Measurements from ENCODE around the gene AGAP1.

- TF ChIP-seq EP300 (IDR thresholded peaks at IDR 0.05) = no peak
- TF ChIP-seq POLR2A (IDR thresholded peaks at IDR 0.05) = no peak
Observed at GRCh38 chr2:235900631-235901030, 406.8 kb downstream of the AGAP1 start.

Data from sigmoid colon (tissue), 4 donors.